ENCODE data around the gene SFN.

DNA sequence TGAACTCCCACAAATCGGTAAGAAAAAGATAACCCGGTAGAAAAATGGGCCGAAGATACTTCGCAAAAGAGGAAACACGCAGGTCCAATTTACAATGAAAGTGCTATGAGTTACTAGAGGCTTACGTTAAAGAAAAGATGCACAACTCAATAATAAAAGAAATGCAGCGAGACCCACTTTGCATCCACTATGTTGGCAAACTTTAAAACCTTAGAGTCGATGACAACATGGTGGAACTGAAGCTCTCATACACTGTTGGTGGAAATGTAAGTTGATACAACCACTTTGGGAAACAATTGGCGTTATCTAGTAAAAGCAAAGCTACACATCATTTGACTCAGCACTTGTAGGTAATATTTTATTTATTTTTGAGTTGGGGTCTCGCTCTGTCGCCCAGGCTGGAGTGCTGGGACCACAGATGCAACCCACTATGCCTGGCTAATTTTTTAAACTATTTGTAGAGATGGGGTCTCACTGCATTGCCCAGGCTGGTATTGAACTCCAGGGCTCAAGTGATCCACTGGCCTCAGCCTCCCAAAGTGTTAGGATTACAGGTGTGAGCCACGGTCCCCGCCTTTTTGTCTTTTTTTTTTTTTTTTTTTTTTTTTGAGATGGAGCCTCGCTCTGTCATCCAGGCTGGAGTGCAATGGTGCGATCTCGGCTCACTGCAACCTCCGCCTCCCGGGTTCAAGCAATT is 38.0 kb downstream of the SFN start:
- TF ChIP-seq, protein P1, sequence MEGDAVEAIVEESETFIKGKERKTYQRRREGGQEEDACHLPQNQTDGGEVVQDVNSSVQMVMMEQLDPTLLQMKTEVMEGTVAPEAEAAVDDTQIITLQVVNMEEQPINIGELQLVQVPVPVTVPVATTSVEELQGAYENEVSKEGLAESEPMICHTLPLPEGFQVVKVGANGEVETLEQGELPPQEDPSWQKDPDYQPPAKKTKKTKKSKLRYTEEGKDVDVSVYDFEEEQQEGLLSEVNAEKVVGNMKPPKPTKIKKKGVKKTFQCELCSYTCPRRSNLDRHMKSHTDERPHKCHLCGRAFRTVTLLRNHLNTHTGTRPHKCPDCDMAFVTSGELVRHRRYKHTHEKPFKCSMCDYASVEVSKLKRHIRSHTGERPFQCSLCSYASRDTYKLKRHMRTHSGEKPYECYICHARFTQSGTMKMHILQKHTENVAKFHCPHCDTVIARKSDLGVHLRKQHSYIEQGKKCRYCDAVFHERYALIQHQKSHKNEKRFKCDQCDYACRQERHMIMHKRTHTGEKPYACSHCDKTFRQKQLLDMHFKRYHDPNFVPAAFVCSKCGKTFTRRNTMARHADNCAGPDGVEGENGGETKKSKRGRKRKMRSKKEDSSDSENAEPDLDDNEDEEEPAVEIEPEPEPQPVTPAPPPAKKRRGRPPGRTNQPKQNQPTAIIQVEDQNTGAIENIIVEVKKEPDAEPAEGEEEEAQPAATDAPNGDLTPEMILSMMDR (IDR thresholded peaks at IDR 0.05), result no peak
- TF ChIP-seq EZH2 (IDR thresholded peaks at IDR 0.05) (no peak), EZH2phosphoT487 (IDR thresholded peaks at IDR 0.05) (no peak)

Measured in neural progenitor cell (in vitro differentiated cells).